ENCODE results near the gene RIPOR3. TPM values are rescaled to one million over a fixed set of nuclear protein-coding genes. Genes with fewer than 3 reads are reported as not detected.

Gene RIPOR3
- total RNA-seq, 4 donors from 2014 or later: 1.8 to 12.7 (median 4.9) TPM

- intact Hi-C loops (cut with DNase I; ENCODE audit: low total_unique reads): no loop called here
- TF ChIP-seq POLR2A (IDR thresholded peaks at IDR 0.05): no peak
- TF ChIP-seq CTCF (IDR thresholded peaks at IDR 0.05): no peak
- no peak overlapping the region for H3K4me3 ChIP-seq (ENCODE audit: low read depth, poor library complexity, severe bottlenecking)
- 76 to 78% methylated on average over 2 of the region's 2 CpGs for WGBS, 2 donors
- DNase-seq (ENCODE audit: low spot score in 2 of 2): no peak
Observed at GRCh38 chr20:50565383-50565782, 126.0 kb downstream of the RIPOR3 start.

GRCh38 chr20:50563133-50563944 is 128.0 kb downstream of the RIPOR3 start:
- H3K4me3 ChIP-seq (ENCODE audit: low read depth, poor library complexity, severe bottlenecking): no peak overlapping the region
- WGBS, 2 donors: 91 to 95% methylated on average over 3 of the region's 3 CpGs
- TF ChIP-seq CTCF (IDR thresholded peaks at IDR 0.05): no peak
- intact Hi-C loops (cut with DNase I; ENCODE audit: low total_unique reads): no loop called here
- DNase-seq (ENCODE audit: low spot score in 2 of 2): no peak

- no peak overlapping the region for H3K4me3 ChIP-seq (ENCODE audit: low read depth, poor library complexity, severe bottlenecking)
- intact Hi-C loops (cut with DNase I; ENCODE audit: low total_unique reads): no loop called here
- no peak for DNase-seq (ENCODE audit: low spot score in 2 of 2)
- WGBS, 2 donors: 83 to 89% methylated on average over 7 of the region's 7 CpGs
- TF ChIP-seq CTCF (IDR thresholded peaks at IDR 0.05) (no peak), POLR2A (IDR thresholded peaks at IDR 0.05) (no peak)
Observed at GRCh38 chr20:50562262-50562701, 129.1 kb downstream of the RIPOR3 start.

DNA sequence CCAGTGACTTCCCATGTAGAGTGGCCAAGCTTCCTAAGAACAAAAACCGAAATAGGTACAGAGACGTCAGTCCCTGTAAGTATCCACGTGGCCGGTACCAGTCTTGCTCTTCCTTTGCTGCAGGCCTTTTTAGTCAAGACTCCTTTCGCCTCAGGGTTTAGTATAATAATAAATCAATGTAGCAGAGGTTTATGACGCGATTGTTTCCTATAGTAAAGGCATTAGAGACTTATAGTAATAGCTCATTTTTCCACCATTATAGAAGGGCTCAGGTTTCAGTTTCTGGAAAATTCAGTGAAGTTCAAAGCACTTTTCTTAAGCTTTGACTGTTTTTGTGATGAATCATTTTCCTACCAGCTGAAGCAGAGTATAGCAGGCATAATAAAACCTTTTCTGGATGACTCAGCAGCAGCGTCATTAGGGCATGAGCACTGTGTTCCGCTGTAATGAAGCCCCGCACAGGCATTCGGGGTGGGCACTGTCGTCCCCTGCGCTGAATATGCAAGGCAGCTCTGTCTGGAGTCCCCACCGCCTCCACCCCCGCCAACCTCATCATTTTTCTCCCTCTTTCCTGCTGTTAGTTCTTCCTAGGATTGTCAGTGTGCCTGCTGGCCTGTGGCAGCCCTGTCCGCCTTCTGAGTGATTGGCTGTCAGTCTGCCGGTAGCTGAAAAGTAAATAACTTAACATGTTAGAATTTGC is 129.8 kb downstream of the RIPOR3 start:
- H3K4me3 ChIP-seq (ENCODE audit: low read depth, poor library complexity, severe bottlenecking): no peak overlapping the region
- intact Hi-C loops (cut with DNase I; ENCODE audit: low total_unique reads): no loop called here
- TF ChIP-seq POLR2A (IDR thresholded peaks at IDR 0.05) (no peak), CTCF (IDR thresholded peaks at IDR 0.05) (no peak)
- no peak for DNase-seq (ENCODE audit: low spot score in 2 of 2)
- WGBS, 2 donors: 57 to 64% methylated on average over 17 of the region's 17 CpGs

GRCh38 chr20:50560867-50561266 is 130.5 kb downstream of the RIPOR3 start:
- WGBS, 2 donors: 58 to 71% methylated on average over 5 of the region's 5 CpGs
- intact Hi-C loops (cut with DNase I; ENCODE audit: low total_unique reads): no loop called here
- no peak for TF ChIP-seq CTCF (IDR thresholded peaks at IDR 0.05)
- no peak for TF ChIP-seq POLR2A (IDR thresholded peaks at IDR 0.05)
- no peak for DNase-seq (ENCODE audit: low spot score in 2 of 2)
- H3K4me3 ChIP-seq (ENCODE audit: low read depth, poor library complexity, severe bottlenecking): no peak overlapping the region

Measured in lower leg skin (tissue), 4 donors.